Activated CD4-positive, CD25-positive, alpha-beta regulatory T cell treated with anti-CD3 and anti-CD28 coated beads, Interleukin-2, amount 50 U/mL, for 24 hours (primary cell): ENCODE measurements around the gene HMGCS1.
A peak's percentile ranks its signal among the peaks of the same experiment; 100 is the strongest.
"Not testable (repeated sequence)": the region's sequence is repeated elsewhere in the genome, so short reads cannot be mapped to it uniquely, and the experiment has no call there.

Source experiments
- ATAC-seq, 2 donors: fragments of 150-1000 bp; cut with Tn5 transposase; one replicate each; pipeline ENCODE4 v1.10.0; 2021; ENCODE audit warnings: mild to moderate bottlenecking in 1 of 2, moderate library complexity in 1 of 2

HMGCS1 gene

GRCh38 chr5:43312076-43312661, 1.0 kb downstream of the HMGCS1 start:
- ATAC-seq: no peak

- no peak for ATAC-seq
Measured at GRCh38 chr5:43309637-43310036, 3.6 kb downstream of the HMGCS1 start.

- ATAC-seq: no peak
Measured at GRCh38 chr5:43309122-43309521, 4.1 kb downstream of the HMGCS1 start.

- ATAC-seq: not testable (repeated sequence)
Measured at GRCh38 chr5:43306954-43307353, 6.3 kb downstream of the HMGCS1 start.

GRCh38 chr5:43305948-43306565, 7.2 kb downstream of the HMGCS1 start:
- no peak for ATAC-seq

GRCh38 chr5:43304525-43304924, 8.7 kb downstream of the HMGCS1 start:
- ATAC-seq: peak; percentile 82 to 86

GRCh38 chr5:43303242-43303641, 10.0 kb downstream of the HMGCS1 start:
- ATAC-seq: no peak

- no peak for ATAC-seq
Measured at GRCh38 chr5:43302481-43302880, 10.7 kb downstream of the HMGCS1 start.

GRCh38 chr5:43301653-43302091, 11.5 kb downstream of the HMGCS1 start:
- ATAC-seq: no peak

- ATAC-seq: no peak
Measured at GRCh38 chr5:43300112-43300511, 13.1 kb downstream of the HMGCS1 start.

GRCh38 chr5:43298443-43298842, 14.8 kb downstream of the HMGCS1 start:
- ATAC-seq: no peak

- no peak for ATAC-seq
Measured at GRCh38 chr5:43296835-43297234, 16.4 kb downstream of the HMGCS1 start.

GRCh38 chr5:43295202-43295601, 18.0 kb downstream of the HMGCS1 start:
- no peak for ATAC-seq

- ATAC-seq: no peak
Measured at GRCh38 chr5:43294226-43294625, 19.0 kb downstream of the HMGCS1 start.

GRCh38 chr5:43290726-43291125, 22.5 kb downstream of the HMGCS1 start:
- no peak for ATAC-seq

GRCh38 chr5:43288269-43288831, 24.9 kb downstream of the HMGCS1 start:
- ATAC-seq: no peak

- ATAC-seq: no peak
Measured at GRCh38 chr5:43287493-43287892, 25.7 kb downstream of the HMGCS1 start.

- ATAC-seq: no peak
Measured at GRCh38 chr5:43286623-43287022, 26.6 kb downstream of the HMGCS1 start.

GRCh38 chr5:43281840-43282658, 31.2 kb downstream of the HMGCS1 start:
- peak; percentile 90 to 94 for ATAC-seq

GRCh38 chr5:43279548-43280274, 33.5 kb downstream of the HMGCS1 start:
- no peak for ATAC-seq

GRCh38 chr5:43275391-43275790, 37.8 kb downstream of the HMGCS1 start:
- ATAC-seq: no peak

- no peak for ATAC-seq
Measured at GRCh38 chr5:43274435-43275114, 38.6 kb downstream of the HMGCS1 start.
